Choroid plexus epithelial cell (primary cell): ENCODE measurements around the gene PTPN23.
"Not testable (repeated sequence)": the region's sequence is repeated elsewhere in the genome, so short reads cannot be mapped to it uniquely, and the experiment has no call there.

Experiments used
- DNase-seq: peaks from one replicate; pipeline ENCODE4 v3.0.0-alpha.2; 2010; ENCODE audit warnings: low read depth
- H3K4me3 ChIP-seq: 2 replicates; pipeline ENCODE4 v1.5.1; 2011; ENCODE audit warnings: low read depth, mild to moderate bottlenecking, control low read depth, low read length, moderate library complexity
- TF ChIP-seq, protein P1 (sequence below): conservative IDR thresholded peaks from 2 replicates; pipeline ENCODE4 v1.5.1; 2011; ENCODE audit warnings: low read depth, mild to moderate bottlenecking, control low read depth, inconsistent platforms, low read length, moderate library complexity

PTPN23 gene

DNA sequence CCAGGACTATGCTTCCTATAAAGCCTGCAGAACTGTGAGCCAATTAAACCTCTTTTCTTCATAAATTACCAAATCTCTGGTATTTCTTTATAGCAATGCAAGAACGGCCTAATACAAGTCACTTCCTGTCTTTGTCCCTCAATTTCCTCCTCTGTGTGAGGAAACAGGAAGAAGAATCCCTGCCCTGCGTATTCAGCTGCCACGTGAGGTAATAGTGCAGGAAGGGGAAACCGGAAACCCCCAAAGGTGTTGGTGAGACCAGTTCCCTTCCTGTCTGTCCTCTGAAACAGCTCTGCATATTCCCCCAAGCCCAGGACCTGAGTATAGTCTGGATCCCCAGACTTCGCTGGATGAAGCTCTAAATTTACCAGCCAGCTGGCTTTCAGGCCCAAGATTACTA, 18.1 kb upstream of the PTPN23 start:
- no peak overlapping the region for H3K4me3 ChIP-seq
- DNase-seq: no peak
- TF ChIP-seq, protein P1, sequence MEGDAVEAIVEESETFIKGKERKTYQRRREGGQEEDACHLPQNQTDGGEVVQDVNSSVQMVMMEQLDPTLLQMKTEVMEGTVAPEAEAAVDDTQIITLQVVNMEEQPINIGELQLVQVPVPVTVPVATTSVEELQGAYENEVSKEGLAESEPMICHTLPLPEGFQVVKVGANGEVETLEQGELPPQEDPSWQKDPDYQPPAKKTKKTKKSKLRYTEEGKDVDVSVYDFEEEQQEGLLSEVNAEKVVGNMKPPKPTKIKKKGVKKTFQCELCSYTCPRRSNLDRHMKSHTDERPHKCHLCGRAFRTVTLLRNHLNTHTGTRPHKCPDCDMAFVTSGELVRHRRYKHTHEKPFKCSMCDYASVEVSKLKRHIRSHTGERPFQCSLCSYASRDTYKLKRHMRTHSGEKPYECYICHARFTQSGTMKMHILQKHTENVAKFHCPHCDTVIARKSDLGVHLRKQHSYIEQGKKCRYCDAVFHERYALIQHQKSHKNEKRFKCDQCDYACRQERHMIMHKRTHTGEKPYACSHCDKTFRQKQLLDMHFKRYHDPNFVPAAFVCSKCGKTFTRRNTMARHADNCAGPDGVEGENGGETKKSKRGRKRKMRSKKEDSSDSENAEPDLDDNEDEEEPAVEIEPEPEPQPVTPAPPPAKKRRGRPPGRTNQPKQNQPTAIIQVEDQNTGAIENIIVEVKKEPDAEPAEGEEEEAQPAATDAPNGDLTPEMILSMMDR: no peak

DNA sequence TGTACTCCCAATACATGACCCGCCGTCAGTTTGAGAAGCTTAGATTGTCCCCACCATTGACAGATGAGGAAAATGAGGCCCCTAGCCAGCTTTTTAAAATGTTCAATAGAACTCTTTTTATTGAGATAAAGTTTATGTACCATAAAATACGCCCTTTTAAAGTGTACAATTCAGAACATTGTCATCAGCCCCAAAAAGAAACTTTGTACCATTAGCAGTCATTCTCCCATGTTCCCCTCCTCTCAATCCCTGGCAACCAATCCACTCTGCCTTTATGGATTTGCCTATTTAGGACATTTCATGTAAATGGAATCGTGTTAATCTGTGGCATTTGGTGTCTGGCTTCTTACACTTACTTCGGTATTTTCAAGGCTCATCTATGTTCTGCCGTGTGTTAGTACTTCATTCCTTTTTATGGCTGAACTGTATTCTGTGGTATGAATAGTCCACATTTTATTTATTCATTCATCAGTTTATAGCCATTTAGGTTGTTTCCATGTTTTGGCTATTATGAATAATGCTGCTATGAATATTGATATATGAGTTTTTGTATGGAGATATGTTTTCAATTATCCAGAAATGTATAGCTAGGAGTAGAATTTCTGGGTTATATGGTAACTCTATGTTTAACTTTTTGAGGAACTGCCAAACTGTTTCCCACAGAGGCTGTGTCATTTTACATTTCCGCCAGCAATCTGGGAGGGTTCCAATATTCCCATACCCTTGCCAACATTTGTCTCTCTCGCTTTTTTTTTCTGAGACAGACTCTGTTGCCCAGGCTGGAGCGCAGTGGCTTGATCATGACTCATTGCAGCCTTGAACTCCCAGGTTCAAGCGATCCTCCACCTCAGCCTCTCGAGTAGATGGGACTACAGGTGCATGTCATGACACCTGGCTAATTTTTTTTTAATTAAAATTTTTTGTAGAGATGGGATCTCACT, 15.3 kb upstream of the PTPN23 start:
- H3K4me3 ChIP-seq: no peak overlapping the region
- TF ChIP-seq, protein P1: no peak
- peak; percentile 23 for DNase-seq

DNA sequence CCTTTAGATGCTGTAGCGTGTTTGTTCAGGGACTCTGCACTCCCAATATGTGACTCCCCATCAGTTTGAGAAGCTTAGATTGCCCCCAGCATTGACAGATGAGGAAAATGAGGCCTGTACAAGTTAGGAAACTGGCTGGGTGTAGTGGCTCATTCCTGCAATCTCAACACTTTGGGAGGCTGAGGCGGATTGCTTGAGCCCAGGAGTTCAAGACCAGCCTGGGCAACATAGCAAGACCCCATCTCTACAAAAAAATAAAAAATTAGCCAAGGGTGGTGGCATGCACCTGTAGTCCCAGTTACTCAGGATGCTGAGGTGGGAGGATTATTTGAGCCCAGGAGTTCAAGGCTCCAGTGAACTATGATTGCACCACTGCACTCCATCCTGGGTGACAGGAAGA, 14.0 kb upstream of the PTPN23 start:
- no peak overlapping the region for H3K4me3 ChIP-seq
- TF ChIP-seq, protein P1: no peak
- no peak for DNase-seq

DNA sequence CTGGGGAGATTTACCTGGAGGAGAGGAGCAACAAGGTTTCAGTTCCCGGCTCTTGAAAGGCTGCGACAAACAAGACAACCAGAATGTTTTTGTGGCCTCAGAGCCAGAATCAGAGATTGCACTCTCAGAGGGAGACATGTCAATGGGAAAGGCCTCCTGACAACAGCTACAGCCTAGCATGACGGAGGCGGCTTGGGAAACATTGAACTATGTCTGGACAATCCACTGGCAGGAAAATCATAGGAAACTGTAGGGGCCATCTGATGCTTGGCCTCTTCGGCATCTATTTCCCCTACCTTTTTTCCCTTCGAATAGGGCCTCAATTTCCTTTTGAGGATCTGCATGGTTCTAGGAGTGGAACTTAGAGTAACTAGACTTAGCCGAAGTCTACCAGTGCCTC, 13.2 kb upstream of the PTPN23 start:
- TF ChIP-seq, protein P1: no peak
- no peak for DNase-seq
- H3K4me3 ChIP-seq: no peak overlapping the region

DNA sequence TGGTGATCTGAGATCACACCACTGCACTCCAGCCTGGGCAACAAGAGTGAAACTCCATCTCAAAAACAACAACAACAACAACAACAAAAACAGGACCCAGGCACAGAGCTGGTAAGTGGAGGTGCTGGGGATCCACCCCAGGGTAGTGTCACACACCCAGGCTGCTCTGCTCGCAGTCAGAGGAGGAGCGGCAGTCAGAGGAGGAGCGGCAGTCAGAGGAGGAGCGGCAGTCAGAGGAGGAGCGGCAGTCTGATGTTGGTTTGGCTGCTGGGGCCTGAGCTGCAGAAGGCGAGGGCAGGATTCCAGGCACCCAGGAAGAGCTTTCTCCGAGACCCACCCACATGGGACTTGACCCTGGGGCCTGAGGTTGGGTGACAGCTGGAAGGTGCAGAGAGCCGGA, 10.8 kb upstream of the PTPN23 start:
- DNase-seq, H3K4me3 ChIP-seq: not testable (repeated sequence)

DNA sequence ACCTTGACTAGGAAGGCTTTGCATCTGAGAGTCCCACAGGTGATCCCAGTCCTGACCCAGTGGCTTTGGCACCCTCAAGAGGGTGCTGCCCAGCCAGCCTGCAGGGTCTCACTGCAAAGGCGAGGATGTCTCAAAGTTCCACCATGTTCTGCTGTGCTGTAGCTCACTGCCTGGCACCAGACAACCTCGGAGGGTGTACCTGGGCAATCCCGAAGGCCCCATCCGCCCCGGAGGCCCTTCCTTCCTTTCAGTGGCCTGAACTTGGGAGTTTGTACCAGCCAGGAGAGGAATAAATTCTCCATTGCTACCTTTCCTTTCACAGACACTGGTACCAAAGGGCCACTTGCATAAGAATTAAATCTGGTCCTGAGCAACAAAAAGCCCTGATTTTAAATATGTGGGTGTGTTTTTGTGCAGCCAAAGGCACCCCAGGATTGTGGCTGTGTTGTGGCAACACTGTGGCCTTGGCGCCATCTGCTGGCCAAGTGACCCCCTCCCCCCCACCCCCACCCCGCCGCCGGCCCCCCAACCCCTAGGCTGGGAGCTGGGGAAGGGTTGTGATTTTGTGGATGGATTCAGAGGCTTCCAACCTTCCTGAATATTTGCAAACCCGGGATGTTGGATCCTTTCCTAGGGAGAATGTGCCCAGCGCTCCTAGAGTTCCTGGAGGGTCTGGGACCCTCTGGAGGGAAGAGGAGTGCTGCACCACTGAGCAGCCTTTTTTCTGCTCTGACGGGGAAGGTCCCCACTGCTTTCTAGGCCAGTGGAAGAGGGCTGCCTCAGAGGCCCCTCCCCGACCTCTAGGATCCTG, 9.7 kb upstream of the PTPN23 start:
- DNase-seq: peak; percentile 23
- TF ChIP-seq, protein P1: peak; percentile 52
- H3K4me3 ChIP-seq: no peak overlapping the region

DNA sequence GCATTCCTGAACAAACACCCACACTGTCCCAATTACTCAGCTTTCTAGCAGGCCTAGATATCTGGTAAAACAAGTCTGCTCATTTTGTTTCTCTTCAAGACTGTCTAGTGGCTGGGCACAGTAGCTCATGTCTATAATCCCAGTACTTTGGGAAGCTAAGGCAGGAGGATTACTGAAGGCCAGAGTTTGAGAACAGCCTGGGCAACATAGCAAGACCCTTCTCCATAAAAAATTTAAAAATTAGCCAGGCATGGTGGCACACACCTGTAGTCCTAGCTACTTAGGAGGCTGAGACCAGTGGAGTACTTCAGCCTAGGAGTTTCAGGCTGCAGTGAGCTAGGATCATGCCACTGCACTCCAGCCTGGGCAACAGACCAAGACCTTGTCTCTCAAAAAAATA, 6.2 kb upstream of the PTPN23 start:
- TF ChIP-seq, protein P1: no peak
- no peak for DNase-seq
- no peak overlapping the region for H3K4me3 ChIP-seq
